HUES6 (cell line): ENCODE data around the gene RSF1.
"Not testable (repeated sequence)": the region's sequence is repeated elsewhere in the genome, so short reads cannot be mapped to it uniquely, and the experiment has no call there.

Source experiments
- H3K27ac ChIP-seq: 2 replicates; pipeline ENCODE4 v1.7.0; 2013; ENCODE audit warnings: low read depth, mild to moderate bottlenecking, low read length, inconsistent platforms
- H3K27me3 ChIP-seq: 2 replicates; pipeline ENCODE4 v1.6.1; 2013; ENCODE audit warnings: low read length; ENCODE audit not compliant: control insufficient read depth, insufficient read depth
- H3K36me3 ChIP-seq: 2 replicates; pipeline ENCODE4 v1.6.1; 2013; ENCODE audit warnings: low read length; ENCODE audit not compliant: control insufficient read depth, insufficient read depth
- H3K4me1 ChIP-seq: 2 replicates; pipeline ENCODE4 v1.6.1; 2013; ENCODE audit warnings: low read length; ENCODE audit not compliant: control insufficient read depth, insufficient read depth
- H3K4me3 ChIP-seq: 2 replicates; pipeline ENCODE4 v1.5.1; 2013; ENCODE audit warnings: low read depth, low read length
- H3K9ac ChIP-seq: one replicate; pipeline ENCODE4 v1.6.1; 2013; ENCODE audit warnings: mild to moderate bottlenecking, low read length
- H3K9me3 ChIP-seq: 2 replicates; pipeline ENCODE4 v1.6.1; 2013; ENCODE audit warnings: low read depth, low read length; ENCODE audit not compliant: control insufficient read depth, insufficient read depth

Gene RSF1

DNA sequence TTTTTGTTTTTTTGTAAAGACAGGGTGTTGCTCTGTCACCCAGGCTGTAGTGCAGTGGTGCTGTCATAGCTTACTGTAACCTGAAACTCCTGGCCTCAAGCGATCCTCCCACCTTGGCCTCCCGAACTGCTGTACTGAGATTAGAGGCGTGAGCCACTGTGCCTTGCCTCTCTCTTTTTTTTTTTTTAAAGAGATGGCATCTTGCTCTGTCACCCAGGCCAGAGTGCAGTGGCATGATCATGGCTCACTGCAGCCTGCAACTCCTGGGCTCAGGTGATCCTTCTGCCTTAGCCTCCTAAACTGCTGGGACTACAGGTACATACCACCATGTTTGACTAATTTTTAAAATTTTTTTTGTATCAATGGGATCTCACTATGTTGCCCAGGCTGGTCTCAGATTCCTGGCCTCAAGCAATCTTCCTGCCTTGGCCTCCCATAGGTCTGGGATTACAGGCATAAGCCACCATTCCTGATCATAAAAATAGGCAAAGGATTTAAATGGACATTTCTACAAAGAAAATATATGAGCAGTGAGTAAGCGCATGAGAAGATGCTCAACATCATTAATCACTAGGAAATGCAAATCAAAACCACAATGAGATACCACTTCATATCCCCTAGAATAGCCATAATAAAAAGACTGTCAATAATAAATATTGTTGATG, 165.6 kb downstream of the RSF1 start:
- H3K9ac ChIP-seq, result no peak overlapping the region
- no peak overlapping the region for H3K27ac ChIP-seq
- H3K4me3 ChIP-seq, result no peak overlapping the region
- H3K9me3 ChIP-seq, result no peaks in the 10 kb centered on the region
- H3K36me3 ChIP-seq, result no peaks in the 10 kb centered on the region
- H3K4me1 ChIP-seq, result 0 out of 2 replicates have a peak, but pooled peaks cover 3% of the 10 kb centered on the region
- no peaks in the 10 kb centered on the region for H3K27me3 ChIP-seq

DNA sequence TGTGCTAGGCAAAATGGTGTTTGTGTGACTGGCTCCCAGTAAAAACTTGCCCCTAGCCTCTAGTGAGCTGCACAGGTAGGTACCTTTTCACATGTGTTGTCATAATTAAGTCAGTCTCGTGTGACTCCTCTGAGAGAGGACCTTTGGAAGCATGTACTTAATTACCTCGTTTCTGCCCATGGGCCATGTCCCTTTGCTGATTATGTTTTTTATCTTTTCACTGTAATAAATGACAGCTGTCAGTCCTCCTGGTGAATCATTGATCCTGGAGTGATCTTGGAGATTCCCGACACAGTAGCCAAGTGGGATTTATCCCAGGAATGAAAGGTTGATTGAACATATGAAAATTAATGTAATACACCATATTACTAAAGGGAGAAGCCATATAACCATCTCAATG, 170.4 kb downstream of the RSF1 start:
- H3K4me3 ChIP-seq, result no peak overlapping the region
- H3K27me3 ChIP-seq, result no peaks in the 10 kb centered on the region
- H3K9ac ChIP-seq, result no peak overlapping the region
- no peaks in the 10 kb centered on the region for H3K4me1 ChIP-seq
- H3K9me3 ChIP-seq, result no peaks in the 10 kb centered on the region
- H3K27ac ChIP-seq, result no peak overlapping the region
- H3K36me3 ChIP-seq, result no peaks in the 10 kb centered on the region

DNA sequence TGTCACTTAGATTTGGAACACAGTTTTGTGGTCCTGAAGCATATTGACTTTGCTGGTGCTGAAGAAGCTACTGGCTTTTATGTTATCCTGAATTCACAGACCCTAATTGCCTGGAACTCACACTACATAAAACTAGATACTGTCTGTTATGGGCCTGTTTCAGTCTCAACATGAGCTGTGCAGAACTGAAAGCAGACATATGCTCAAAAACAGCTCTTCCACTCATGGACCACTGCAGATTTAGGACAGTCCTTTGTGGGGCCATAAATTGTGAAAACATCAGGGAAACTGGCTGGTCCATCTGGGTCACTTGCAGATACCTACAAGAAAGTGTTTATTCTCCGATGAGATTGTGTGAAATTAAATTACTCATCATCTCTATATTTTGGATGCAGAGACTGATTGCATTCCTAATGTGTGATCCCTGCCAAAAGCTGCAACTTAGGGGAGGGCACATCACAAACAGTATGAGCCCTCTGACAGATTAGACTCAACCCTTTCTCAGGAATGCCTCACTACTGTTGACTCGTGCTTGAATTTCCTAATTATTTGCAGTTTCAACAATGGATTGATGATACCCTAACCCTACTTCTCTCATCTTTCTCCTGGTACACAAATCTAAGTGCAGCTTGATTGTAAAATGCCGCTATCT, 172.7 kb downstream of the RSF1 start:
- Histone ChIP-seq H3K4me3 (no peak overlapping the region), H3K36me3 (no peaks in the 10 kb centered on the region), H3K4me1 (peaks cover 5% of the 10 kb centered on the region; the same call in 1 of the 2 replicates), H3K9me3 (no peaks in the 10 kb centered on the region), H3K27me3 (no peaks in the 10 kb centered on the region), H3K27ac (no peak overlapping the region), H3K9ac (no peak overlapping the region)

DNA sequence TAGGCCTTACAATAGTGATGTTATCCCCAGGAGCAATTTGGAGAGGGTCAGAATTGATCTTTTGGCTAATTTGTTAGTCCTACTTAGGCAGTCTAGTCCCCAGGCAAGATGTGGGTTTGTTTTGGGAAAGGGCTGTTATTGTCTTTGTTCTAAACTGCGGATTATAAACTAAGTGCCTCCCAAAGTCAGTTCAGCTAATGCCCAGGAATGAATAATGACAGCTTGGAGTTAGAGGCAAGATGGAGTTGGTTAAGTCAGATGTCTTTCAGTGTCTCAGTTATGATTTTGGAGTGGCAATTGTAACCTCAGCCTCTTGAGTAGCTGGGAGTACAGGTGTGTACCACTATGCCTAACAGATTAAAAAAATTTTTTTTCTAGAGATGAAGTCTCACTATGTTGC, 175.6 kb downstream of the RSF1 start:
- Histone ChIP-seq H3K9ac (no peak overlapping the region), H3K4me1 (peaks cover 5% of the 10 kb centered on the region; the same call in 1 of the 2 replicates), H3K27me3 (no peaks in the 10 kb centered on the region), H3K27ac (no peak overlapping the region), H3K9me3 (no peaks in the 10 kb centered on the region), H3K36me3 (no peaks in the 10 kb centered on the region), H3K4me3 (no peak overlapping the region)

DNA sequence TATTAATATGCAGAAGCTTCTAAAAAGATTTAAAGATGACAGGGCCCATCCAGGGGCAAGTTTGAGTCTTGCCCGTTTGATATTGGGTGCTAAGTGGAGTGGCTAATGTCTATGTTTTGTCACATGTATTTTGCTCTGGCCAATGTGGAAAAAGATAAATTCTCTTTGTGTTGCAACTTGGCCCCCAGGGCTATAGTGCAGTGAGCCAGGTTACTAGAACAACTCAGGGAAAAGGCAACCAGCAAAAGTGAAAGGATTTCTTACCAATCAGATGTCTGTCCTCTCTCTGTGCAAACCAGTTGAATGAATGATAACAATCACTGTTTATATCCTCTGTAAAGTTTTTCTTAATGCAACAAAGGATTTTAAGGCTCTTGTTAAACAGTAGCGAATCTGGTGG, 178.3 kb downstream of the RSF1 start:
- Histone ChIP-seq H3K27ac (no peak overlapping the region), H3K36me3 (no peaks in the 10 kb centered on the region), H3K4me3 (no peak overlapping the region), H3K9me3 (no peaks in the 10 kb centered on the region), H3K27me3 (no peaks in the 10 kb centered on the region), H3K9ac (no peak overlapping the region), H3K4me1 (peaks cover 8% of the 10 kb centered on the region; the same call in 1 of the 2 replicates)

DNA sequence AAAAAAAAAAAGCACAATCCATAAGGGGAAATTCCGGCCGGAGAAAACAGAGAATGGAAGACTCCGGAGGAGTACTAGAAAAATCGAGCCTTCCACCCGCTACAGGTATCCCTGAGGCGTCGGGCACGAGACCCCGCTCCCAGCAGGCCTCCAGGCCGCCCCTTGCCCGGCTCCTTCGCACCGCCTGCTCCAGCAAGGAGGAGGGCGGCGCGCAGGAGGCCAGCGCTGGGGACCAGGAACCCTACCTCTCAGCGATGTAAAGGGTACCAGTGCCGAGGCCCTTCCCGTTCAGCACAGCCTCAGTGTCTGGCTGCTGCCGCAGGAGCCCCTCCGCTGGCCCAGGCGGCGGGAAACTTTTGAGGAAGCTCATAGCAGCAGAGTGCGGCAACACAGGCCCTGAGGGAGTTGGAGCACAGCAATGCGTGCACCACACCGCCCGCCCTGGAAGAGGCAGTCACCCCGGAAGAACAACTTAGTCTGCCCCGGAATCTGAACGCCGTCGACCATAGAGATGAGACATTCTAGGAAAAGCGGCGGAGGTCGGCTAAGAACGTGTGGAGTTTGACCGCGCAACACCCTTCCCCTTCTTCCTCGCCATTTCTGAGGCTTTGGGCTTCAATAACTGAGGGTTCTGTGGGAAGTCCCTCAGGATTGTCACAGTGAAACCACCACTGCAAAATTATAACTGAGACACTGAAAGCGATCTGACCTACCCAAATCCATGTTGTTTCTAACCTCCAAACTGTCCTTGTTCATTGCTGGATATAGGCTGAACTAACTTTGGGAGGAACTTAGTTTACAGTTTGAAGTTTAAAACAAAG, 183.0 kb downstream of the RSF1 start, which contains the start of gene CLNS1A:
Gene CLNS1A, minus strand, starts transcription at position 450 of the 821 bp plus-strand sequence. Its CDS starts 80 bp downstream, at position 370.
- Histone ChIP-seq H3K27me3 (no peaks in the 10 kb centered on the region), H3K36me3 (0 out of 2 replicates have a peak, but pooled peaks cover 3% of the 10 kb centered on the region), H3K4me3 (peak within 1 kb of the TSS; percentile 88), H3K4me1 (0 out of 2 replicates have a peak, but pooled peaks cover 3% of the 10 kb centered on the region), H3K9me3 (no peaks in the 10 kb centered on the region), H3K9ac (peak within 1 kb of the TSS; percentile 93), H3K27ac (peak within 1 kb of the TSS; percentile 80)

DNA sequence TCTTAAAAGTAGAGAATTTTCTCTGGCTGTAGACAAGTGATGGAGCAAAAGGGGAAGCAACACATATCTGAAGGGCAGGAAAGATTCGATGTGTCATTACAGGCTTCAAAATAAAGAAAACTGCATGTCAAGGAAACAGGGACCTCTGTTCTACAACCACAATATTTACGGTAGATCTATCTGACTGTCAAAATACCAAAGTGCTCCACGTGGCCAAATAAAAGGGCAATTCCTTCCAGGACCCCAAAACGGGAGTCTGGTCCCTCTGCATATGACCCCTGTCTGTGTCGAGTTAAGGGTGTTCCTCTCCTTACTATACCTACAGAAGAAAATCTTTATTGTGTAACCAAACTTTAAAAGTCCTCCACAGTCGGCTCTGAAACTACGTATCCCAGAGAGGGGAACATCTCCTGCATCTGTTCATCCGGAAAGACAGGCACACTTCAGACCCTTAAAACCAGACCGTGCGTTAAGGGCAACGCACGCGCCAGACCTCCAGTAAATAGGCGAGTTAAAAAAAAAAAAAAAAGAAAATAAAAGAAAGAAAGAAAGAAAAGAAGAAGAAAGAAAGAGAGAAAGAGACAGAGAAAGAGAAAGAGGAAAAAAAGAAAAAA, 183.7 kb downstream of the RSF1 start:
- Histone ChIP-seq H3K4me1 (0 out of 2 replicates have a peak, but pooled peaks cover 3% of the 10 kb centered on the region), H3K9me3 (no peaks in the 10 kb centered on the region), H3K36me3 (peaks cover 7% of the 10 kb centered on the region; the same call in 1 of the 2 replicates), H3K27ac (peak overlapping the region; percentile 80; the same call in 1 of the 2 replicates), H3K27me3 (no peaks in the 10 kb centered on the region), H3K9ac (peak overlapping the region; percentile 93), H3K4me3 (peak overlapping the region; percentile 88)

DNA sequence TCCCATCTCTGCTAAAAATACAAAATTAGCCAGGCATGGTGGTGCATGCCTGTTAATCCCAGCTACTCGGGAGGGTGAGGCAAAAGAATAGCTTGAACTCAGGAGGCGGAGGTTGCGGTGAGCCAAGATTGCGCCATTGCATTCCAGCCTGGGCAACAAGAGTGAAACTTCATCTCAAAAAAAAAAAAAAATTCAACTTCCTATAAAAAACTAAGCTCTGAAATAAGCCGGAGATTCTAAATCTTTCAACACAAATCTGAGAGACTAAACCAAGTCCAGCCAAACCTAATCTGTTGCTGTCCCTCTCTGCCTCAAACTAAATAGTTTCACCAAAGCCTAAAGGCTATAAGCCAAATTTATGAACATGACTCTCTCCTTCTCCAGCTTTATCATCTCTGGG, 186.6 kb downstream of the RSF1 start:
- H3K4me1 ChIP-seq, H3K27ac ChIP-seq, H3K4me3 ChIP-seq, H3K9ac ChIP-seq, H3K9me3 ChIP-seq, H3K27me3 ChIP-seq: not testable (repeated sequence)
- H3K36me3 ChIP-seq, result peaks cover 15% of the 10 kb centered on the region

DNA sequence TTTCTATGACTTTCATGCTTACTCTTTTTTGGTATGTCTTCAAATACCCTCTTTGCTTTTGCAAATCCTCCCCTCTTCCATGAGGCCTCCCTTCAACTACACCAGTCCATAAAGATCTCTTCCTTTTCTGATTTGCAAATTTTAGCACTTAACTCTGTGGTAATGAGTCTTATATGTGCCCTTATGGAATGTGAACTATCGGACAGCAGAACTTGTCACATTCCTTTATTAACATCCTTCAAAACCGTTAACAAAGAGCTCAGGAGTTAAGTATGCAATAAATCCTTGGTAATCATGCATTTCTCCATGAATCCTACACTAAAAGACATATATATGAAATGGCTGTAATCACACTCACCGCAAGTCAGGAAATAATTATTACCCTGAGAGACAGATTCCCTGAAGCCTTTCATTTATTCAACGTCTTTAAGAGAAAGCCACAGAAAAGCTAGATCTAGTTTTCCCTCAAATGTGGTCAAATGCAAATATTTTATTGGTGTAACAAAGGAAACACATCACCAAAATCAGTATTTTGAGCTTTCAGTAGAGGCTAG, 190.3 kb downstream of the RSF1 start:
- Histone ChIP-seq H3K4me3 (no peak overlapping the region), H3K36me3 (peaks cover 39% of the 10 kb centered on the region)

DNA sequence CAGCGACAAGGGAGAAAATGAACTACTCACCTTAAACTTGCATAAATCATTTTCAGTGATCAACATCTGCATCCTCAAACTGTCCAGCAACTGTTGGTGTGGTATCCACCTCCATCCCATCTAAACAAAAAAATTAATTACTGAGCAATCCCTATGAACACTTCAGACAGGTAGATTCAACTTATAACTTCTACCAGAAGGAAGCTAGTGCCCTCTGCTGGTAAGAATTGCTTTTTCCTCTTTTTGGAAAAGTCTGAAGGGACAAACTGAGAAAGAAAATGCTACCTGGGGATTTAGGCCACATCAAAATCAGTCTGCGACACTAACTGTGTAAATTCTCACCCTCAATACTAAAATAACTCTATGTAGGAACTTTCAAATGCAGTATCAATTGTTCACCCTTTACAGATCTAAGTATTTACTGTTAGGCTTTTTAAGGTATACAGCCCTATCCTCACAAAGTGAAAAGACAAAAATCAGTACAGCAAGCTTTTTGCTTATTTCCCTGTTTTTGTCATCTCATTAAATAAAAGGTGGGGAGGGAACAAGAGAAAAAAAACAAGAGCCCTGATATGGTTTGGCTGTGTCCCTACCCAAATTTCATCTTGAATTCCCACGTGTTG, 200.8 kb downstream of the RSF1 start:
- no peaks in the 10 kb centered on the region for H3K9me3 ChIP-seq
- no peak overlapping the region for H3K9ac ChIP-seq
- H3K36me3 ChIP-seq, result peaks cover 81% of the 10 kb centered on the region
- H3K27me3 ChIP-seq, result no peaks in the 10 kb centered on the region
- no peak overlapping the region for H3K27ac ChIP-seq
- no peak overlapping the region for H3K4me3 ChIP-seq
- H3K4me1 ChIP-seq, result no peaks in the 10 kb centered on the region

More for the DNA sequence above, 190.3 kb downstream of the RSF1 start:
- H3K9ac ChIP-seq, result no peak overlapping the region
- H3K9me3 ChIP-seq, result no peaks in the 10 kb centered on the region
- H3K27me3 ChIP-seq, result no peaks in the 10 kb centered on the region
- no peak overlapping the region for H3K27ac ChIP-seq
- no peaks in the 10 kb centered on the region for H3K4me1 ChIP-seq
